VCaP (cell line): ENCODE data around the gene ANGPTL4.

ENCODE experiments used
- H3K27ac ChIP-seq: fragments of 450-650 bp; 2 replicates; pipeline ENCODE4 v1.5.1; 2017
- CTCF ChIP-seq: fragments of 450-650 bp; conservative IDR thresholded peaks from 2 replicates; pipeline ENCODE4 v1.5.1; 2017; ENCODE audit warnings: mild to moderate bottlenecking, moderate library complexity

Gene ANGPTL4

GRCh38 chr19:8390617-8390981 lies 26.6 kb downstream of the ANGPTL4 start:
- peak overlapping the region; percentile 94 for H3K27ac ChIP-seq
- TF ChIP-seq CTCF, result no peak

- no peak for TF ChIP-seq CTCF
- H3K27ac ChIP-seq, result no peak overlapping the region
Measured at GRCh38 chr19:8391198-8392016, 27.5 kb downstream of the ANGPTL4 start.

- H3K27ac ChIP-seq, result no peak overlapping the region
- TF ChIP-seq CTCF, result no peak
Measured at GRCh38 chr19:8392017-8392591, 28.1 kb downstream of the ANGPTL4 start.

- no peak for TF ChIP-seq CTCF
- no peak overlapping the region for H3K27ac ChIP-seq
Measured at GRCh38 chr19:8393192-8393870, 29.4 kb downstream of the ANGPTL4 start.

GRCh38 chr19:8393871-8394250 lies 29.9 kb downstream of the ANGPTL4 start:
- peak overlapping the region; percentile 22; the same call in 1 of the 2 replicates for H3K27ac ChIP-seq

GRCh38 chr19:8395621-8396082 lies 31.7 kb downstream of the ANGPTL4 start:
- no peak for TF ChIP-seq CTCF
- peak overlapping the region; percentile 22 for H3K27ac ChIP-seq

More at GRCh38 chr19:8393871-8394250, 29.9 kb downstream of the ANGPTL4 start:
- no peak for TF ChIP-seq CTCF

- H3K27ac ChIP-seq, result no peak overlapping the region
- TF ChIP-seq CTCF, result no peak
Measured at GRCh38 chr19:8396185-8396562, 32.2 kb downstream of the ANGPTL4 start.
